Measurements from ENCODE around the gene CDV3. TPM values are rescaled to one million over a fixed set of nuclear protein-coding genes. Genes with fewer than 3 reads are reported as not detected.

CDV3 gene
- total and polyA plus RNA-seq, 4 donors = 37.5 to 82.6 (median 53.1) TPM

- Histone ChIP-seq H3K36me3 (ENCODE audit: control insufficient read depth in 4 of 4, insufficient read depth in 3 of 4, low read depth in 1 of 4, low read length in 3 of 4) (peaks cover 8 to 40% (median 22%) of the 10 kb centered on the region in 4 donors), H3K27me3 (ENCODE audit: control insufficient read depth in 4 of 4, insufficient read depth in 4 of 4, low read length in 3 of 4) (no peaks in the 10 kb centered on the region), H3K9me3 (ENCODE audit: control insufficient read depth in 4 of 4, low read length in 3 of 4) (no peaks in the 10 kb centered on the region), H3K4me3 (ENCODE audit: low read depth in 1 of 3, low read length in 3 of 3) (no peak overlapping the region), H3K4me1 (ENCODE audit: control insufficient read depth in 4 of 4, insufficient read depth in 4 of 4, low read length in 3 of 4) (peaks cover 6 to 23% (median 21%) of the 10 kb centered on the region in 4 donors), H3K27ac (ENCODE audit: low read depth in 1 of 2, low read length in 2 of 2) (no peak overlapping the region), H3K9ac (ENCODE audit: low read depth in 1 of 2, low read length in 2 of 2) (no peak overlapping the region)
- 64% methylated on average over 2 of the region's 2 CpGs for WGBS
- DNase-seq (ENCODE audit: low spot score) = no peak
- TF ChIP-seq ATF3 (IDR thresholded peaks at IDR 0.05) (no peak), MAX (IDR thresholded peaks at IDR 0.05) (no peak), NR2F2 (IDR thresholded peaks at IDR 0.05) (no peak), TAF1 (conservative IDR thresholded peaks at IDR 0.05) (no peak), FOXA2 (IDR thresholded peaks at IDR 0.05) (no peak), ZBTB33 (IDR thresholded peaks at IDR 0.05) (no peak), FOXA1 (IDR thresholded peaks at IDR 0.05) (no peak), JUND (IDR thresholded peaks at IDR 0.05) (no peak), EGR1 (IDR thresholded peaks at IDR 0.05; ENCODE audit: low read depth in 2 of 2) (no peak), REST (IDR thresholded peaks at IDR 0.05) (no peak), HNF4G (IDR thresholded peaks at IDR 0.05) (no peak), YY1 (IDR thresholded peaks at IDR 0.05) (no peak), CTCF (IDR thresholded peaks at IDR 0.05; ENCODE audit: low read depth, low read length, missing input control) (no peak), RAD21 (IDR thresholded peaks at IDR 0.05) (no peak), SP1 (IDR thresholded peaks at IDR 0.05) (no peak), GABPA (IDR thresholded peaks at IDR 0.05 in 1 of 2, conservative IDR thresholded peaks at IDR 0.05 in 1 of 2) (no peak), HNF4A (conservative IDR thresholded peaks at IDR 0.05) (no peak)
Measured at GRCh38 chr3:133588784-133589465, 15.4 kb downstream of the CDV3 start.

Data from liver (tissue), 9 donors.